ENCODE results near the gene UBE3B.

DNA sequence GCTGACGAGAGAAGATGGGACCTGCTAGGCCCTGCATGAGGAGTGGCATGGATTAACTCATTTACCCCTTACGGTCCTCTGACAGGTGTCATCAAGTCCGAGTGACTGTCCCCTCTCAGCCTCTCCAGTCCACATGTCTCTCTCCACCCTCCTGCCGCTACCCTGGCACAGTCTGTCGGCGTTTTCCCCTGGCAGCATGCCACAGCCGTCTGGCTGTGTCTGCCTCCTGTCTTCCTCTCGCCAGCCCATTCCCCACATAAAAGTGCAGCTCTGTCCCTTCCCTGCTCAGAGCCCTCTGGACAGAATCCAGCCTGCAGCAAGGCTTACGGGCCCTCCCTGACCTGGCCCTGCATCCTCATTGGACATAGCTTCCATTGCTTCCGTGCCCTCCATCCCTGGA, 45.6 kb downstream of the UBE3B start:
- TF ChIP-seq, protein P1, sequence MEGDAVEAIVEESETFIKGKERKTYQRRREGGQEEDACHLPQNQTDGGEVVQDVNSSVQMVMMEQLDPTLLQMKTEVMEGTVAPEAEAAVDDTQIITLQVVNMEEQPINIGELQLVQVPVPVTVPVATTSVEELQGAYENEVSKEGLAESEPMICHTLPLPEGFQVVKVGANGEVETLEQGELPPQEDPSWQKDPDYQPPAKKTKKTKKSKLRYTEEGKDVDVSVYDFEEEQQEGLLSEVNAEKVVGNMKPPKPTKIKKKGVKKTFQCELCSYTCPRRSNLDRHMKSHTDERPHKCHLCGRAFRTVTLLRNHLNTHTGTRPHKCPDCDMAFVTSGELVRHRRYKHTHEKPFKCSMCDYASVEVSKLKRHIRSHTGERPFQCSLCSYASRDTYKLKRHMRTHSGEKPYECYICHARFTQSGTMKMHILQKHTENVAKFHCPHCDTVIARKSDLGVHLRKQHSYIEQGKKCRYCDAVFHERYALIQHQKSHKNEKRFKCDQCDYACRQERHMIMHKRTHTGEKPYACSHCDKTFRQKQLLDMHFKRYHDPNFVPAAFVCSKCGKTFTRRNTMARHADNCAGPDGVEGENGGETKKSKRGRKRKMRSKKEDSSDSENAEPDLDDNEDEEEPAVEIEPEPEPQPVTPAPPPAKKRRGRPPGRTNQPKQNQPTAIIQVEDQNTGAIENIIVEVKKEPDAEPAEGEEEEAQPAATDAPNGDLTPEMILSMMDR (IDR thresholded peaks at IDR 0.05), result no peak
- TF ChIP-seq POLR2A (IDR thresholded peaks at IDR 0.05), result no peak
- TF ChIP-seq POLR2AphosphoS5 (IDR thresholded peaks at IDR 0.05), result no peak

Measured in stomach (tissue), 4 donors.